NT2/D1 (cell line): ENCODE measurements around the gene ARL5C.

Experiments used
- YY1 ChIP-seq: IDR thresholded peaks from 2 replicates; pipeline ENCODE4 v1.6.1; 2011; ENCODE audit not compliant: insufficient read length, insufficient read depth
- ZNF274 ChIP-seq: IDR thresholded peaks from 2 replicates; pipeline ENCODE4 v1.6.1; 2011; ENCODE audit warnings: mild to moderate bottlenecking, low read depth, low read length

DNA sequence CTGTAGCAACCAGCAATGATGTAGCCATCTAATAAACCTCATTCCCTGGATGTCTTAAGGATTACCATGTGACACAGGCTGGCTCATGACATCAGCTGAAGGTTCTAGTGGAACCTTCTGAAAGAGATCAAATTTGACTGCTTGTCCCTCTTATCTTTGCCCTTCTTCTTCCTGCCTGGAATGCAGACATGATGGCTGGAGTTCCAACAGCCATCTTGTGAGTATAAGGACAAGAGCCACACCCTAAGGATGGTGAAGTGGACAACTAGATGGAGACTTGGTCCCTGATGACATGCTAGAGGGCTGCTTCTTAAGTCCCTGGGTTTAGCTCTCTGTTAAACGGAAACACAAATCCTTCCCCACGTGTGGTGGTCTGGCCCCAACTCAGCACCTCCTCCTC lies 52.1 kb downstream of the ARL5C start:
- TF ChIP-seq ZNF274 (no peak), YY1 (no peak)
